Effector memory CD8-positive, alpha-beta T cell (primary cell): ENCODE results near the gene RHO.

Experiments
- ATAC-seq: fragments of 150-1000 bp; cut with Tn5 transposase; replicated peaks from 2 replicates; pipeline ENCODE4 v1.10.0; 2021; ENCODE audit warnings: mild to moderate bottlenecking, moderate library complexity
- DNase-seq, 3 experiments: peaks; one replicate each; pipeline ENCODE4 v3.0.0; 2021
- H3K27ac Mint-ChIP-seq, 2 donors: one replicate each; pipeline ENCODE4 v1.8.0; 2022; ENCODE audit warnings: mild to moderate bottlenecking in 2 of 2, mixed read lengths in 2 of 2, moderate library complexity in 2 of 2
- H3K27me3 Mint-ChIP-seq, 2 donors: one replicate each; pipeline ENCODE4 v1.8.0; 2022; ENCODE audit warnings: mixed read lengths in 2 of 2
- H3K36me3 Mint-ChIP-seq: one replicate; pipeline ENCODE4 v1.8.0; 2022; ENCODE audit warnings: mild to moderate bottlenecking, moderate library complexity, mixed read lengths; ENCODE audit not compliant: insufficient read depth
- H3K4me1 Mint-ChIP-seq, 2 donors: one replicate each; pipeline ENCODE4 v1.8.0; 2022; ENCODE audit warnings: low read depth in 2 of 2, mixed read lengths in 2 of 2
- H3K4me3 Mint-ChIP-seq, 2 donors: one replicate each; pipeline ENCODE4 v1.8.0; 2022; ENCODE audit warnings: mild to moderate bottlenecking in 2 of 2, mixed read lengths in 2 of 2, moderate library complexity in 2 of 2
- H3K9me3 Mint-ChIP-seq, 2 donors: one replicate each; pipeline ENCODE4 v1.8.0; 2022; ENCODE audit warnings: mixed read lengths in 2 of 2

Gene RHO

DNA sequence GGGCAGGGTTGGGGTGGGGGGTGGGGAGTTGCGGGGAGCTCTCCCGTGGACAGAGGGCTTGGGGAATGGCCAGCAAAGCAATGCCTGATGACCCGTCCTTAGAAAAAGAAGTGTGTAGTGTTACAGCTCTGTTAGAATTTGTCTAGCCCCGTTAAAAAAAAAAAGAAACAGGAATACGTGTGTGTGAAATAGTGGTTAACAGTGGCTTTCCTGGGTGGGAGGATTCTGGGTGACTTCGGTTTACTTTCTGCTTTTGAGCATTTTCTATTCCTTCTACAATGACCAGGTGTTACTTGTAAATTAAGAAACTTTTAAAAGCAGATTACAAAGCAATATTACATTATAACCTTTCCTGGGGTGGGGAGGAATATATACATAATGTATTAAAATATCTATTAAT, 39.5 kb downstream of the RHO start:
- ATAC-seq (peak; percentile 85), DNase-seq (no peak)
- Mint-ChIP-seq H3K9me3 (no peaks in the 10 kb centered on the region), H3K36me3 (peaks cover 42% of the 10 kb centered on the region), H3K4me3 (peak overlapping the region; percentile 37 to 58), H3K27me3 (no peaks in the 10 kb centered on the region), H3K27ac (peak overlapping the region; percentile 44 to 90), H3K4me1 (peaks cover 41 to 44% of the 10 kb centered on the region in 2 donors)

DNA sequence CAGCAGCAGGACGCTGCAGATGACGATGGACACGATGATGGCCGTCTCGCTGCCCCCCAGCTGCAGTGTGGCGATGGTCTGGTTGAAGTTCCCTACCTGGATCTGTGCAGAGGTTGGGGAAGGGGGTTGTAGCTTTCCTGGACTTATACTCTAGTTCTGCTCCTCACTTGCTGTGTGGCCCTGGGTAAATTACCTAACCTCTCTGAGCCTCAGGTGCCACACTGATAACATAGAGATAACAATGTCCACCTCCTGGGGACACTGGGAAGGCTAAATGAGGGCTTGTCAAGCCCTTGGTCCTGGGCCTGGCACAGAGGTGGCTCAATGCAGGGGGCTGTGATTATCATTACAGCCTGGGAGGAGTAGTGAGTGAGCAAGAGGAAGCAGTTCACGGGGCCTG, 41.4 kb downstream of the RHO start:
- Mint-ChIP-seq H3K27me3 (no peaks in the 10 kb centered on the region), H3K27ac (peak overlapping the region; percentile 84 to 90), H3K4me3 (peak overlapping the region; percentile 39 to 56)

DNA sequence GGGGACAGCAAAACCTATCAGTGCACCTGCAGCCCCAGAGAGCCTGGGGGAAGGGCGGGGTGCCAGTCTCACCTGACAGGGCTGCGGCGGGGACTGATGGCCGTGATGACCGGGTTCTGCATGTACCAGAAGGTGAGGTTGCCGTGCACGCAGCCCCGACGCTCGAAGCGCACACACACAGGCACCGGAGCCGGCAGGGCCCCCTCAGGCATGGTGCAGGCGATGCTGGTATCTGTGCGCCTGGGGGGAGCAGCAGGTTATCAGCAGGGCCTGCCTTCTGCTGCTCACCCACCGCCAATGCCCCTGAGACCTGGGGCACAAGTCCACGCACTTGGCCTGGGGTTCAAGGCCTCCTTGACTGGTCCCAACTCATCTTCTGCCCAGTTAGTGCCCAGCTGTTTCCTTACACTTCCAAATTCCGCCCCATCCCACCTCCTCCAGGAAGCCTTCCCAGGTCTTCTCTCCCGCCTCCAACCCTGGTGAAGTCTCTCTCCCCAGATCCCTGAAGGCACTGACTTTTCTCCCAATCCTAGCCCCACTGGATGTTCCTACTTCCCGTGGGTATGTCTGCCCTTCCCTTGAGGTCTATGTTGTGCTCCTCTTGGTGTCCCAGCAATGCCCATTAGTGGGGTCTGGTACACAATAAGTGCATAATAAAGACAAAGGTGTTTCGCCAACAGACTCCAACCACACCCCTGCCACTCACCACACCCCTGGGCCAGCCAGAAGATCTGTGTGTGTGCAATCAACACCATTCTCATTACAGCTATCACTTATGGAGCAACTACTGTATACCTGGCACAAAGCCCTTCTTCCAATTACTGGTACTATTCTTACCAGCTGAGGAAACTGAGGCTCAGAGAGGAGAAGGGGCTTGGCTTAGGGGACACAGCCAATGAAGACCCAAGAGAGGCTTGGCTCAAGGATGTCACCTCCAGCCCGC, 43.4 kb downstream of the RHO start:
- Mint-ChIP-seq H3K36me3 (peaks cover 54% of the 10 kb centered on the region), H3K4me1 (peaks cover 56 to 60% of the 10 kb centered on the region in 2 donors), H3K27ac (peak overlapping the region; percentile 67 to 89), H3K9me3 (no peaks in the 10 kb centered on the region), H3K4me3 (no peak overlapping the region), H3K27me3 (no peaks in the 10 kb centered on the region)
- DNase-seq (no peak), ATAC-seq (no peak)

More for the DNA sequence above, 41.4 kb downstream of the RHO start:
- ATAC-seq (no peak), DNase-seq (no peak)
- Mint-ChIP-seq H3K4me1 (peaks cover 49 to 52% of the 10 kb centered on the region in 2 donors), H3K9me3 (no peaks in the 10 kb centered on the region), H3K36me3 (peaks cover 45% of the 10 kb centered on the region)

DNA sequence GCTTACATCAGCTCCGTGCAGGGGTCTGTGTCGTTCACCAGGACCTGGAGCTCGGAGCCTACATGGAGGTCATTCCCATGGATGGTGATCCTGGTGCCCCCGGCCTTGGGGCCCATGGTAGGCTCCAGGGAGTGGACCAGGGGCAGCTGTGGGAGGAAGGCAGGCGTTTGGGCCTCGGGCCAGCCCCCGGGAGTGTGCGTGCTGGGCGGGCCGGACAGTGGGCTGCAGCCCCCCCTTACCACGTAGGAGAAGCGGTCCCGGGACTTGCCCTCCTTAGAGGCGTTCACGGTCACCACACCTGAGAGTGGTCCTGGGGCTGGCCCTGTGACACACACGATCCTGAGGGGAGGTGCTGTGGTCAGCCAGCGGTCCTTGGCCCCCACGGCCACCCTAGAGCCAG, 44.2 kb downstream of the RHO start:
- Mint-ChIP-seq H3K9me3 (no peaks in the 10 kb centered on the region), H3K27me3 (no peaks in the 10 kb centered on the region), H3K36me3 (peaks cover 58% of the 10 kb centered on the region), H3K4me1 (peaks cover 53 to 58% of the 10 kb centered on the region in 2 donors), H3K27ac (peak overlapping the region; percentile 63 to 88), H3K4me3 (no peak overlapping the region)
- ATAC-seq (no peak), DNase-seq (no peak)

DNA sequence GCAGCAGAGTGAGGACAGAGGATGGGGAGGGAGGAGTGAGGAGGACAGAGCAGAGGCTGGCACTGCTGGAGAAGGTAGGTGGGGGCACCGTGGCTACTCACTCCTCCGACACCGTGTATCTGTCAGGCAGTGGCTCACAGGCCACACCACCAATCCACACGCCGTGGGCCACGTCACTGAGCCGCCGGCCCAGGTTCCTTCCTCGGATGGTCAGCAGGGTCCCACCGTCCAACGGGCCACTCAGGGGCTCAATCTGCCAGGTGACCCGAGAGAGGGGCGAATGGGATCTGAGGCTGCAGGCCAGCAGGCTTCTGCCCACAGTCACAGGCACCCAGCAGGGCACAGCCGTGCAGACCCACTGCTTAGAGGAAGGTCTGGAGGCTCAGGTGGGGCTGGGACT, 45.1 kb downstream of the RHO start:
- Mint-ChIP-seq H3K27me3 (no peaks in the 10 kb centered on the region), H3K9me3 (no peaks in the 10 kb centered on the region), H3K4me1 (peaks cover 53 to 65% of the 10 kb centered on the region in 2 donors), H3K36me3 (peaks cover 61% of the 10 kb centered on the region), H3K4me3 (no peak overlapping the region), H3K27ac (peak overlapping the region; percentile 88 to 95)
- ATAC-seq (no peak), DNase-seq (no peak)

DNA sequence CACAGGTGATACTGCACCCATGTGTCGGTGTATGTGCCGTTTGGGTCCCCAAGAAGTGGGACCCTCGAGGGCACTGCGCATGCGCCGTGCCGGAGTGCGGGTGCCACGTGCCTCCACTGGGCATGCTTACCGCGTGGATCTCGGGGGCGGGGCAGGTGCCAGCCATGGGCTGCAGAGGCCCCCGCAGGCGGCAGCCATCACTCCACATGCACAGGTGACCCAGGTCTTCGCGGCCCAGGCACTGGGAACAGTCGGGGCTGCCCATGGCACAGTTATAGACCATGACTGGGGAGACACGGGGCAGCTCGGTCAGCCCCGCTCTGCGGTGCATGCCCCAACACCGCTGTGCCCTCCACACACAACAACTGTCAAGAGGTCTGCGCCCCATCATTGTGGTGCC, 45.8 kb downstream of the RHO start:
- ATAC-seq = no peak
- Mint-ChIP-seq H3K4me3 (no peak overlapping the region), H3K27me3 (no peaks in the 10 kb centered on the region), H3K9me3 (no peaks in the 10 kb centered on the region), H3K36me3 (peaks cover 62% of the 10 kb centered on the region), H3K27ac (peak overlapping the region; percentile 93 to 95), H3K4me1 (peaks cover 53 to 65% of the 10 kb centered on the region in 2 donors)
- no peak for DNase-seq

DNA sequence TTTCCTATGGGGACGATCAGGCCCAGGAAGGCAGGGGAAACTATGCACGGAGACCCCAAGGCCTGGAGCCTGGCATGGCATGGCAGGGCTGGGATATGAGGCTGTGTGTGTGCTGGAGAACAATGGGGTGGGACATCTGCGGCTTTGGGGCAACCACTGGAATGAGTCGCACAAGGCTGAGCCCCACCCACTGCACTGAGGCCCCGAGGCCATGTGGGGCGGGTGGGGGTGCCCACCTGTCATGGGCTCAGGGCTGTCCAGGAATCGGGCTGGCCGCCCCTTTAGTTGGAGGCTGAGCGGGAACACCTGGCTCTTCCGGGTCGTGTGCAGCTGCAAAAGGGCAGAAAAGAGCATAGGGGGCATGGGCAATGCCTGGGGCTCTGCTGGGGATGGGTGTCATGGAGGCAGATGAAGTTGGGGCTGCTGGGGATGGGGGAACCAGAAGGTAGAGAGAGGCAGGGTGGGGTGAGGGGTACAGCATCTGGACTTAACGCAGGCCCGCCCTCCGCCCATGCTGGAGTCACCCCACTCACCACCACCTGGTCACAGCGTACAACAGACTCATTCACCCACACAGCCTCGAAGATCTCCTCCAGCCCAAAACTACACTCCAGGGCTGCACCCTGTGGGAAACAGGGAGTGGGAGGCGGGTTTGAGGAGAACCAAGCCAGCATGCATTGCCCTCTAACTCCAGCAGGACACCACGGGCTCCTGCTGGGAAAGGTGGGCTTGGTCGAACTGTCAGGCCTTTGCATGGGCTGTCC, 47.0 kb downstream of the RHO start:
- DNase-seq (no peak), ATAC-seq (no peak)
- Mint-ChIP-seq H3K27me3 (no peaks in the 10 kb centered on the region), H3K36me3 (peaks cover 63% of the 10 kb centered on the region), H3K4me1 (peaks cover 42 to 61% of the 10 kb centered on the region in 2 donors), H3K27ac (peak overlapping the region; percentile 93 to 95), H3K4me3 (peak overlapping the region; percentile 25 to 64), H3K9me3 (no peaks in the 10 kb centered on the region)

DNA sequence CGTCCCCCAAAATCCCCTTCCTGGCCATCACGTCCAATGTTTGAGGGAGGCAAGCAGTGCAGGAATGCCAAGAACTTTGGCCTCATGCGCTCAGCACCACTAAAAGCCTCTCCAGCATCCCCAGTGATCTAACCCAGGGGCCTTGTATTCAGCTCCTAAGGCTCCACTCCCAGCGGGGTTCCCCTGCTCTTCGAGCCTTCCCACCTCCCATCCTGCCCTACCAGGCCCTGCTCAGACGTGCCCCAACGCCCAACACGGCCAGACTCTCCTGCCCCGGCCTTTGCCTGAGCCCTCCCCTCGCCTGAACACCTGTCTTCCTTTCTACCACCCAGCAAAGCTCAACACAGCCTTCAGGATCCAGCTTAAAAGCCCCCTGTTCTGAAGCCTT, 47.6 kb downstream of the RHO start:
- DNase-seq (no peak), ATAC-seq (no peak)
- Mint-ChIP-seq H3K36me3 (peaks cover 61% of the 10 kb centered on the region), H3K4me1 (peaks cover 46 to 64% of the 10 kb centered on the region in 2 donors), H3K9me3 (no peaks in the 10 kb centered on the region), H3K27ac (peak overlapping the region; percentile 93 to 95), H3K4me3 (peak overlapping the region; percentile 64 to 75), H3K27me3 (no peaks in the 10 kb centered on the region)

DNA sequence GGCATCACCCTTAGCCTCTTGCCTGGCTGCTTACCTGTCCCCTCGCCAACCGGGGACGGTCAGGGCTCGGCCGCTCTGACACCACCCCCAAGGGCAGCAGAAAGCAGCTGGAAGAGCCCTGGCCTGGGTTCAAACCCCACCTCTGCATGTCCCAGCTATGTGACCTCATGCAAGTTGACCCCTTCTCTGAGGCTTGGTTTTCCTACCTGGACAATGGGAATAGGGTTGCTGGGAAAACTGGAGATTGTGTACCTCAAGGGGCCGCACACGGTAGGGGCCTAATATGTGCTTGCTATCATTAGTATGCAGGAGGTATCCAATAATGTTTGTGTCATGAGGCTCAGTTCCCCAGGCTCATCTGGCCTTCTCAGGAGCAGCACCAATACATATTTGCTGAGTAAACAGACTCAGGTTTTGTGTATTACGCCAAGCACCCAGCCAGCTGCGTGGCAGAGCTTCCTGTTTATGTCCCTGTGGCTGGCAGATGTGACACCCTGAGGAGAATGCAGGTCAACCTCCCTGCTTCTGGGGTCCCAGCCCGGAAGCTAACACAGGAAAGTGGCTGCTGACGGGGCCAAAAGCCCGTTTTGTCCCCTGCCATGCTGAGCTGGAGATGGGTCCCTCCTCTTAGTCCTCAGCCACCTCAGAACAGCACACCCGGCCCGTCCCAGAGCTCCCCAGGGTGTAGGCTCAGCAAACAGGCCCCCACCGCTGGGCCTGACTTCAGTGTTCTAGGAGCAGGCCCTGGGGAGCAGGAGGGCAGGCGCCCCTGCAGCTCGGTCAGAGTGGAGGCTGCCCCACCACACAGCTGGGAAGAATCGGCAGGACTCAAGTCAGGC, 48.3 kb downstream of the RHO start:
- H3K36me3 Mint-ChIP-seq = peaks cover 58% of the 10 kb centered on the region
- no peaks in the 10 kb centered on the region for H3K9me3 Mint-ChIP-seq
- no peaks in the 10 kb centered on the region for H3K27me3 Mint-ChIP-seq
- ATAC-seq (peak; percentile 87), DNase-seq (peak; percentile 79 to 84 (median 83))
- H3K4me3 Mint-ChIP-seq = peak overlapping the region; percentile 64 to 75
- peak overlapping the region; percentile 93 to 95 for H3K27ac Mint-ChIP-seq
- peaks cover 50 to 70% of the 10 kb centered on the region in 2 donors for H3K4me1 Mint-ChIP-seq

DNA sequence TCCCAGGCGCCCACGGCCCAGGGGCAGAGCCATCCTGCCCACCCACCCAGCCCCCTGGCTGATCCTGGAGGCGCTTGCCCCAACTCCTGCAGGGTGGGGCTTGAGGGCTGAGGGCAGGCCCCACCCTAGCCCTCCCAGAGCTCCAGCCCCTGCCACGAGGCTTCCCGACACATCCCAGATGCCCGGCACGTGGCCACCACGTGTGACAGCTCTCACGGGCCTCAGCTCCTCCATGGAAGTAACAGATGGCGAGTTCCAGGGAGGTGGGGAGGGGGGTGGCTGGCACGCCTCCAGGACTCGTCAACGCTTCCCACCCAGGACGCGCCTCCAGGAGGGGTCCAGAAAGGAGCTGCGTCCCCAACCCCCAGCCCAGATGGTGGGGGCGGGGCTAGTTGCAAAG, 48.9 kb downstream of the RHO start:
- no peaks in the 10 kb centered on the region for H3K9me3 Mint-ChIP-seq
- DNase-seq = no peak
- H3K36me3 Mint-ChIP-seq = peaks cover 59% of the 10 kb centered on the region
- peaks cover 50 to 65% of the 10 kb centered on the region in 2 donors for H3K4me1 Mint-ChIP-seq
- peak; percentile 0 for ATAC-seq
- no peaks in the 10 kb centered on the region for H3K27me3 Mint-ChIP-seq
- H3K4me3 Mint-ChIP-seq = peak overlapping the region; percentile 64 to 75
- peak overlapping the region; percentile 93 to 95 for H3K27ac Mint-ChIP-seq

DNA sequence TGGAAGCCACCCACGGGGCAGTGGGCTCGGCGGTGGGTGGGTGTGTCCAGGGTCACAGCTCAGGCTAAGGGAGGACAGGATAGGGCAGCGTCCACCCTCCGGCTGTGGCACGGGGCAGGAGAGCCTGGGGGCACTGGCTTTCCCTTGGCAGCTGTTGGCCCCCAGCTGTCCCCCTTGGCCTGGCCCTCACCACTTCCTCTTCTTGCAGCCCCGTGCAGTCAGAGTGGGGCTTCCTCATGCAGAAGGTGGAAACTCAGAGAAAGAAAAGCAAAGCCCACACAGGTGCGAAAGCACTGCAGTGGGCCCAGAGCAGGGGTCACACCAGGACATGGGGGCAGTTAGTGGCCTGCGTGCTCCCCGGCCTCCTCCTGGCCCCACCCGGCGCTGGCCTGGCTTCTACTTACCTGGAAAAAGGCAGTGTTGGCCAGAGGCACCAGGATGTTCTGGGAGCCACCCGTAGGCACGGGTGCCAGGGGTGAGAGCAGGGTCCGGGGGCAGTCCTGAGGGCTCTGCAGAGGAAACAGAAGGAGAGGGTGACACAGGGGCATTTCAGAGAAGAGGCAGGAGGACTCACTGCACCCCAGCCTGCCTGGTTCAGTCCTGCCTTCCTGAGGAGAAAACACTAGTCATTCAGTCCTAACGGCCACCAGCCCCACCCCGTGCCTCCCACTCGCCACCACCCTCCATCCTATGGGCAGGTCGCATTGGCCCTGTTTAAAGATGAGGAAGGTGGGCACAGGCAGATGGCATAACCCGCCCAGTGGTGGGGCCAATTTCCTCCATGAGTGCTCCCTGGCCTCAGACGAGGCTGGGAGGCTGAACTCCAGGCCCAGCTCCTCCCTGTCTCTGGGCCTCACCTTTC, 49.7 kb downstream of the RHO start:
- DNase-seq (no peak), ATAC-seq (peak; percentile 7)
- H3K27ac Mint-ChIP-seq = peak overlapping the region; percentile 93 to 95
- H3K9me3 Mint-ChIP-seq = no peaks in the 10 kb centered on the region
- peaks cover 46 to 65% of the 10 kb centered on the region in 2 donors for H3K4me1 Mint-ChIP-seq
- H3K4me3 Mint-ChIP-seq = peak overlapping the region; percentile 64 to 75
- no peaks in the 10 kb centered on the region for H3K27me3 Mint-ChIP-seq
- H3K36me3 Mint-ChIP-seq = peaks cover 64% of the 10 kb centered on the region

DNA sequence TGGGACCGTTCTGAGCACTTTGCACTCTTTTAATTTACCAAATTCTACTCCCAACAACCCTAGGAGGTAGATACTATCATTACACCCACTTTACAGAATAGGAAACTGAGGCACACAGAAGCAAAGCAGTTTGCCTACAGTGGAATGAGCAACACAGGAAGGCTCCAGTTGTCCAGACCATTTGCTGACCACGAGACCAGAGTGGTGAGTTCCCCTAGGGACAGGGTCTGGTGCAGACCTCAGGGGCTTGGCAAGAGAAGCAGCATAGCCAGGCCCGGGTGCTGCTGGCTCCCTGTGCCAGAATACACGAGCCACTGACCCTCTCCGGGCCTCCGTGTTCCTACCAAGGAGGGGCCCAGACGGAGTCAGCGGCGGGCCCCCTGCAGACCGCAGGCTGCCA, 51.6 kb downstream of the RHO start:
- H3K4me1 Mint-ChIP-seq = peaks cover 47 to 59% of the 10 kb centered on the region in 2 donors
- H3K4me3 Mint-ChIP-seq = no peak overlapping the region
- H3K27ac Mint-ChIP-seq = peak overlapping the region; percentile 93 to 95
- DNase-seq = no peak
- no peaks in the 10 kb centered on the region for H3K27me3 Mint-ChIP-seq
- no peak for ATAC-seq
- no peaks in the 10 kb centered on the region for H3K9me3 Mint-ChIP-seq
- H3K36me3 Mint-ChIP-seq = peaks cover 64% of the 10 kb centered on the region
